Nephron progenitor cell (in vitro differentiated cells): Measurements from ENCODE around the gene SYCP2L.
A peak's percentile ranks its signal among the peaks of the same experiment; 100 is the strongest.

Experiments
- DNase-seq: peaks from one replicate; pipeline ENCODE4 v3.0.0; 2021
- H3K27ac Mint-ChIP-seq: 2 replicates; pipeline ENCODE4 v1.8.0; 2021; ENCODE audit warnings: mild to moderate bottlenecking, moderate library complexity, mixed read lengths
- H3K27me3 Mint-ChIP-seq: 2 replicates; pipeline ENCODE4 v1.8.0; 2021; ENCODE audit warnings: mild to moderate bottlenecking, low read depth, mixed read lengths; ENCODE audit not compliant: poor library complexity
- H3K36me3 Mint-ChIP-seq: 2 replicates; pipeline ENCODE4 v1.8.0; 2021; ENCODE audit warnings: low read depth, mixed read lengths
- H3K4me1 Mint-ChIP-seq: 2 replicates; pipeline ENCODE4 v1.8.0; 2021; ENCODE audit warnings: mixed read lengths
- H3K4me3 Mint-ChIP-seq: 2 replicates; pipeline ENCODE4 v1.8.0; 2021; ENCODE audit warnings: mild to moderate bottlenecking, moderate library complexity, mixed read lengths
- H3K9me3 Mint-ChIP-seq: 2 replicates; pipeline ENCODE4 v1.8.0; 2021; ENCODE audit warnings: mild to moderate bottlenecking, moderate library complexity, mixed read lengths
- CTCF ChIP-seq: fragments of 200-600 bp; sonication (generic); IDR thresholded peaks from 2 replicates; pipeline ENCODE4 v1.5.0; 2021; ENCODE audit warnings: antibody characterized with exemption

Gene SYCP2L

GRCh38 chr6:11006061-11006460 is 119.2 kb downstream of the SYCP2L start:
- H3K4me3 Mint-ChIP-seq, result no peak overlapping the region
- no peaks in the 10 kb centered on the region for H3K9me3 Mint-ChIP-seq
- TF ChIP-seq CTCF, result no peak
- peaks cover 31% of the 10 kb centered on the region for H3K4me1 Mint-ChIP-seq
- DNase-seq, result no peak
- H3K27me3 Mint-ChIP-seq, result peaks cover 4% of the 10 kb centered on the region
- peaks cover 8% of the 10 kb centered on the region for H3K36me3 Mint-ChIP-seq
- no peak overlapping the region for H3K27ac Mint-ChIP-seq

- Mint-ChIP-seq H3K4me3 (no peak overlapping the region), H3K36me3 (peaks cover 8% of the 10 kb centered on the region), H3K27me3 (peaks cover 4% of the 10 kb centered on the region), H3K4me1 (peaks cover 47% of the 10 kb centered on the region), H3K27ac (no peak overlapping the region), H3K9me3 (no peaks in the 10 kb centered on the region)
- no peak for DNase-seq
- no peak for TF ChIP-seq CTCF
Observed at GRCh38 chr6:11007715-11008608, 121.1 kb downstream of the SYCP2L start.

- no peak for TF ChIP-seq CTCF
- H3K27ac Mint-ChIP-seq, result no peak overlapping the region
- H3K4me1 Mint-ChIP-seq, result peaks cover 56% of the 10 kb centered on the region
- peaks cover 3% of the 10 kb centered on the region for H3K27me3 Mint-ChIP-seq
- no peaks in the 10 kb centered on the region for H3K9me3 Mint-ChIP-seq
- DNase-seq, result no peak
- H3K36me3 Mint-ChIP-seq, result peaks cover 4% of the 10 kb centered on the region
- H3K4me3 Mint-ChIP-seq, result no peak overlapping the region
Observed at GRCh38 chr6:11008821-11009220, 122.0 kb downstream of the SYCP2L start.

- Mint-ChIP-seq H3K4me1 (peaks cover 58% of the 10 kb centered on the region), H3K27ac (no peak overlapping the region), H3K9me3 (no peaks in the 10 kb centered on the region), H3K36me3 (peaks cover 4% of the 10 kb centered on the region), H3K4me3 (no peak overlapping the region), H3K27me3 (peaks cover 3% of the 10 kb centered on the region)
- DNase-seq, result no peak
- no peak for TF ChIP-seq CTCF
Observed at GRCh38 chr6:11009353-11009752, 122.5 kb downstream of the SYCP2L start.

GRCh38 chr6:11011787-11012234 is 125.0 kb downstream of the SYCP2L start:
- Mint-ChIP-seq H3K4me1 (peaks cover 58% of the 10 kb centered on the region), H3K4me3 (no peak overlapping the region), H3K36me3 (peaks cover 4% of the 10 kb centered on the region), H3K27ac (no peak overlapping the region), H3K27me3 (peaks cover 6% of the 10 kb centered on the region), H3K9me3 (no peaks in the 10 kb centered on the region)
- TF ChIP-seq CTCF, result no peak
- DNase-seq, result peak; percentile 9

- TF ChIP-seq CTCF, result no peak
- Mint-ChIP-seq H3K4me3 (no peak overlapping the region), H3K27ac (no peak overlapping the region), H3K27me3 (peaks cover 6% of the 10 kb centered on the region), H3K36me3 (peaks cover 4% of the 10 kb centered on the region), H3K4me1 (peaks cover 58% of the 10 kb centered on the region), H3K9me3 (no peaks in the 10 kb centered on the region)
- no peak for DNase-seq
Observed at GRCh38 chr6:11012295-11012754, 125.5 kb downstream of the SYCP2L start.
